HG03175 (cell line): ENCODE results near the gene SUFU.
A peak's percentile ranks its signal among the peaks of the same experiment; 100 is the strongest.
"Not testable (repeated sequence)": the region's sequence is repeated elsewhere in the genome, so short reads cannot be mapped to it uniquely, and the experiment has no call there.

ENCODE experiments used
- ATAC-seq: cut with Tn5 transposase; IDR thresholded peaks from one replicate; pipeline ENCODE4 v1.9.1; 2021; ENCODE audit warnings: mild to moderate bottlenecking, moderate library complexity; ENCODE audit not compliant: unreplicated experiment

The SUFU gene

DNA sequence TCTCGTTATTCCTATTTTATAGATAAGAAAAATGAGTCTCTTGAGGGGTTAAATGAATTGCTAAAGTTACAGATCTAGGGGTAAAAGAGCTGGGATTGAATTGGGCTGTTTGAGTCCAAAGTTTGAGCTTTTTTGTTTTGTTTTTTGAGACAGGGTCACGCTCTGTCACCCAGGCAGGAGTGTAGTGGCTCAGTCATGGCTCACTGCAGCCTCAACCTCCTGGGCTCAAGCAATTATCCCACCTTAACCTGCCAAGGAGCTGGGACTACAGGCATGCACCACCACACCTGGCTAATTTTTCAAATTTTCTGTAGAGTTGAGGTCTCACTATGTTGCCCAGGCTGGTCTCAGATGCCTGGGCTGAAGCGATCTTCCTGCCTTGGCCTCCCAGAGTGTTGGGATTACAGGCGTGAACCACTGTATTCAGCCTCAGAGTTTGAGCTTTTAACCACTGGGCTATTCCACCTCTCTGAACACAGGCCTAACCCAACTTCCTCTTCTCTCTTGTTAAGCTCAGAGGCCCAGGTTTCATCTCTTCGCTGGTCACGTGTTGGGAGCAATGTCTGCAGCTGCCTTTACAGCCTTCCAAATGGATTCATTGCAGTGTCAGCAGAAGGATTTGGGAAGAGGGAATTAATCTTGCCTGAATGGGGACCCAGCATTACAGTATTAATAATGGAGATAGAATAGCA lies 8.0 kb downstream of the SUFU start:
- ATAC-seq: peak; percentile 83

DNA sequence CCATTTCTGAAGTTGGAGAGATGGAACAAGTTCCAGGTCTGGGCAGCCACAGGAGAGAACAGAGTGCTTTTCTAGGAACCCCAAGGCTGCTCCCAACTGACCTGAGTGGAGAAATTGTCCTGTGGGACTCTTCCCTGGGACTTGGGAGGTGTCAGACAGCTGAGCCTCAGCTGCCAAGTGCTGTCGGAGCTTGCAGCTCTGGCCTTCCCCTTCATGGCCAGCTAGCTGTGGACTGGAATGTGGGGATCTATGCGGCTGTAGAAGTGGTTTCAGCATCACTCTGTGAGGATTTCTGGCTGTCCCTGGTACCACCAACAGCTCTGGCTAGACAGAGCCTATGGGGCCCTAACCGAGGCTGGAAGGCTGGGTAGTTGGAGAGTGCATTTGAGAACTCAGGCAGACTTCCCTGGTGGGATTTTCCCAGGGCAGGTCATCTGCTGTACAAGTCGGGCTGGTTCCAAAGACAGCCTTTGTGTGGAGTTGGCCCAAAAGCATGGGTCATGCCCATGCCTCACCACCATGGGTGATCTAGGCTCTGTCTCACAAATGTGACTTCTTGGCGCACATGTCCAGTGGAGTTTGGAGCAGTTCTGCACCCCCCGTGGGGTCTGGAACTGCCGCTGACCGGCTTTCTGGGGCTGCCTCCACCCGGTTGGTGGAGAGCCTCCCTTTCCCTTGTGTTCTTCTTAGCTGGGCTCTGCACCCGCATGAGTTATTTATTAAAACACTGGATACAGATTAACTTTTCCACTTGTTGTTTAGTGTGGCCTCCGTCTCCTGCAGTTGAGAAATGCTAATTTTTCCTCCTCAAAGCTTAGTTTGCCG lies 10.9 kb downstream of the SUFU start:
- ATAC-seq: no peak

DNA sequence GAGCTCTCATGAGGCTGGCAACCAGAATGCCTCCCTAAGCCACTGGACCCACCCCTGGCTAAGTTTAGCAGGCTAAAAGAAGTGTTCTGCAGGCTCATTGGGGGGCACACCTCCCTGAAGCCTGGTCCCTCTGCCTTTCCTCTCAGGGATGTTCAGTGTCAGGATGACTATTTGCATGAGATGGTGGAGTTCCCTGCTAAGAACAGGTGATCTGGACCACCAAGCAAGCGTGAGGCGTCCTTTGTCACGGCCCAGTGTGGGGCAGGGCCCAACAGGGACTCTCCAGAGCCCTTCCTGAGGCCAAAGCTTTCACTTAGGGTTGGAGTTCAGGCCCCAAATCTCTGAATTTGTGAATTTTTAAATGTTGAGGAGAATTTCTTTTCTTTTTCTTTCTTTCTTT lies 12.0 kb downstream of the SUFU start:
- ATAC-seq: no peak

DNA sequence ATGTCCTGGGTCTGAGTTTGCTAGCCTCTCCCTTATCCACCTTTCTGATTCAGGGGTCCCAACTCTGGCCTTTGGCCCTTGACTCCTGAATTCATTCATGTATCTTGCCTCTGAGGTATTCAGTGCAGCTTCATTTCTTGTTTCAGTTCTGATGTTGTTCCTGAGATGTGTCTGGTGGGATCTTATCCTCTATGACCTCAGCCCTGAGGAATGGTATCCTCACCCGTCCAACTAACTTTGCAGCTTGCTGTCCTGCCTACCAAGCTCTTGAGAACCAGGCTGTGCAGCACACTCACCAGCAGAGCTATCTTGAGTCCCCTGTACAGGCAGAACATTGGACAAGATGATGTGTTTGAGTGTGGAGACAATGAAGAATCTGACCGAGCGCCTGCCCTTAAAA lies 13.8 kb downstream of the SUFU start:
- ATAC-seq: no peak

DNA sequence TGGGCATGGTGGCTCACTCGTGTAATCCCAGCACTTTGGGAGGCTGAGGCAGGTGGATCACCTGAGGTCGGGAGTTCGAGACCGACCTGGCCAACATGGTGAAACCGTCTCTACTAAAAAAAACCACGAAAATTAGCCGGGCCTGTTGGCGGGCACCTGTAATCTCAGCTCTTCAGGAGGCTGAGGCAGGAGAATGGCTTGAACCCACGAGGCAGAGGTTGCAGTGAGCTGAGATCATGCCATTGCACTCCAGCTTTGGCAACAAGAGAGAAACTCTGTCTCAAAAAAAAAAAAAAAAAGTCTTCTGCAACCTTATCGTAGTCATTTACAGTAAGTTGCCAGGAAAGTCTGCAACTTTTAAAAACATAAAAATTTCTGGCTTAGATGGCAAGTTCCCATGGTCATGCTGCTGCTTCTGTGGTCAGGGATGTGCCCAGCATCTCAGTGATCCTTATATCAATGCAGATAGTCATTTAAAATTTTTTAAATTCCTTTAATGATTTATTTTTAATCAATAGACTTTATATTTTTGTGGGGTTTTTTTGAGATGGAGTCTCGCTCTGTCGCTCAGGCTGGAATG lies 15.6 kb downstream of the SUFU start:
- no peak for ATAC-seq

DNA sequence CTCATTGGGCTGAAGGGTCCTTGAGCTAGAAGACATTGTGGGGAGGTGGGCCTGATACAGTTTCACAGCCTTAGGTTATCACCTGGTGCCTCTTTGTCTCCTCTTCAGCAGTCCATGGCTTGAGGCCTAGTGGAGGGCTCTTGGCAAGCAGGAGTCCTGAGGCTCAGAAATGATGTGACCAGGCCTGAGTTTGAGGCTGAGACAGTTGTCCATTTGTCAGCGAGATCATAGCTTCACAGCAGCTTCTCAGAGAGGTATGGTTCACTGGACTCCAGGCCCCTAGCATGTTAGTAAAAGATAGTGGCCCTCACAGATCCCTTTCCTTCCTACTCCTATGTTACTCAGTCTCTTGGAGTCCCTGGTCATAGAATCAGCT lies 19.1 kb downstream of the SUFU start:
- no peak for ATAC-seq

DNA sequence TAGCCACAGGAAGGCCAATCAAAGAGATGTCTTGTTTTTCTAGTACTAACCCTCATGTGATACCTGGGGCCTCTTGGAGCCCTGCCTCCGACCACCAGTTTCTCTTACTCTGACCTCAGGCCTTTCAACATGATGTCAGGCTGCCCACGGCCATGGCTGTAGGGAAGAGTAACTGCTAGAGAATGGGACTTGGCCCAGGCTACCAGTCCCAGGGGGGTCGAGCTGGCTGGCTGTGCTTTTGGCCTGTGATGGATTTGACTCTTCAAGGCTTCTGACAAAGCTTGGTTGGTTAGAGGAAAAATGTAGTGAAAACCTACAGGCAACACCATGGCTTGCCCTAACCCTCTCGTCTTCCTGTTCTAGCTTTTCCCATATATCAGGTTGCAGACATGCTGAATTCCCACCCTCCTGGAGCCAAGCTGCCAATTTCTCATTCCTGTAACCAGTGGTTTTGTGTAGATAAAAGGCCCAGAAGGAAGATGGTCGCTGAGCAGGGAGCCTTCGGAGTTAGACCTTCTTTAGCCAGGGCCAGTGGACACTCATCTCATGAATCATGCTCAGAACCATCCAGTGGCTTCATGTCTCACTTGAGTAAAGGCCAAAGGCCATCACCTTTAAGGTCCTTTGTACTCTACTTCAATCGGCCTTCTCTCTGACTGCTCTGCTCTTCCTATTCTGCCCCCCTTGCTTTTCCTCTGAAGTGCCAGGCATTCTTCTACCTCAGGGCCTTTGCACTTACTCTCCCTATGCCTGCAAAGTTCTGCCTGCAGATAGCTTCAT lies 19.7 kb downstream of the SUFU start:
- ATAC-seq: no peak

DNA sequence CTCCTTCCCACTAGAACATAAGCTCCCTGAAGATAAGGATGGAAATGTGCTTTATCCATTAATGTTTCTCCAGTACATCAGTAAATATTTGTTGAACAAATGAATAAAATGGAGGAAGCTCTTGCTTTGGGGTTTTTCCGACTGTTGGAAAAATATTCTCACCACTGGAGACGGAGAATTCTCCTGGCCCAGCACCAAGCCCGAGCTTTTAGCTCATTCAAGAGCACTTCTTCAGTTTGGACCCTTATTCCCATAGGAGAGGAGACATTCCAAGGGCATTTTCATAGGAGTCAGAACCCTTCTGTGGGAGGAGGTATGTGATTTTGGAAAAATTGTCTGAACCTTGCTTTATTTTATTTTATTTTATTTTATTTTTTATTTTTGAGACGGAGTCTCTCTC lies 21.0 kb downstream of the SUFU start:
- no peak for ATAC-seq

DNA sequence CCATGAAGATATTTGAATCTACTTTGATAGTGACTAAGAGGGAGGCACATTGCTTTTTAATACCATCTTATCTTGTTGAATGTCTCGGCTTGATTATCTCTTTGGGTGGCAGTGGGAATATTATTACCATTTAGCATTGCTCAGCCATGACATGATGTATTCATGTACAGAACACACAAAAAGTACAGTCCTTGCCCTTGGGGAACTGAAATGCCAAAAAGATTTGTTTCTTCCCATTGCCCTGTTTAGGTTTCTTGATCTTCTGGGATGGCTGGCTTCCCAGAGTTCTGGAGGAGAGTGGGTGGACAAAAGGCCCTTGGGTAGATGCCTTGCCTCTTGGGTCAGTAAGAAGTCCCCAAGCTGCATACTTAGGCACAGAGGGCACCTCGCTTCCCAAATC lies 23.8 kb downstream of the SUFU start:
- ATAC-seq: no peak

DNA sequence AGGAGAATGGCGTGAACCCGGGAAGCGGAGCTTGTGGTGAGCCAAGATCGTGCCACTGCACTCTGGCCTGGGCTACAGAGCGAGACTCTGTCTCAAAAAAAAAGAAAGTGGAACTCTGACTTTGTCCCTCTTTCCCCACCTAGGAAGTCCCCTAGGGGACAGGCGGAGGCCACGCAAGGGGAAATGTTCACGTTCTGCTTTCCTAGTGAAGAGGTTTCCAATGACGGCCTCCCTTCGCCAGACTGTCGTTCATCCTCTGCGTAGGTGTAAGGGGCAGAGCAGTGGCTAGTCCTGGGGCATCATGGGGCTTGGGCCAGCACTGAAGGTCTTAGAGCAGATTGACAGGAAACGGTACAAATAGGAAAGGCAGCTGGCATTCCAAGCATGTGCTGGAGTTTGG lies 30.6 kb downstream of the SUFU start:
- no peak for ATAC-seq

DNA sequence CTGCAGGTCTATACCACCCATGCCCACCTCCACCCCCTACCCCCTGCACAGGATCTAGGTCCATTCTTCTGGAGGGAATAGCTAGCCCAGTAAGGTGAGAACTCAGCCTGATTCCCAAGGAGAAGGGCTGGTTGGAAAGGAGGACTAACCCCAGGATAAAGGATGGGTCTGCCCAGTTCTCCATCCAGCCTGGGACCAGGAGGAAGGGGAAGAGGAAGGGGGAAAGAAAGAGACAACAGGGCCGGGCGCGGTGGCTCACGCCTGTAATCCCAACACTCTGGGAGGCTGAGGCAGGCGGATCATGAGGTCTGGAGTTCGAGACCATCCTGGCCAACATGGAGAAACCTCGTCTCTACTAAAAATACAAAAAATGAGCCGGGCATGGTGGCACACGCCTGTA lies 31.2 kb downstream of the SUFU start:
- ATAC-seq: not testable (repeated sequence)

DNA sequence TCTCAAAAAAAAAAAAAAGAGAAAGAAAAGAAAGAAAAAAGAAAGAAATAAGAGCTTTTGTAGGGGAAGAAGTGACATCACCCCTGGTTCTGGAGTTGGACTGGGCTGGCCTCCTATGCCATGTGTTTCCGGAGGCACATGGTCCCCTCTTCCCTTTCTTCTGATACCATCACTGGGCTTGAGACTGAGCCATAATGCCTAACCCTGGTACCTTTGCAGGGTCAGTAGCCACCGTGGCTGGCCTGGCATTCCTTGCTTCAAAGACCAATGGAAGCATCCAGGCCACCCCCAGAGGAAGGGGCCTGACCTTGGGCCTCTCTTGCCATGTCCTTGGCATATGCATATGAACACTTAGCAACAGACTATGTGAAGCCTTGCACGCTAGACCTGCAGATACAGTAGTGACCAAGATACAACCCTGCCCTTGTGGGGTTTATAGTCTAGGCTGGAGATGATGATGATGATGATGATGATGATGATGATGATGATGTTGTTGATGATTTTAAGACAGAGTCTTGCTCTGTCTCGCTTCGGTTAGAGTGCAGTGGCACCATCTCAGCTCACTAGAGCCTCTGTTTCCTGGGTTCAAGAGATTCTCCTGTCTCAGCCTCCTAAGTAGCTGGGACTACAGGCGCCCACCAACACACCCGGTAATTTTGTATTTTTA lies 31.8 kb downstream of the SUFU start:
- no peak for ATAC-seq

DNA sequence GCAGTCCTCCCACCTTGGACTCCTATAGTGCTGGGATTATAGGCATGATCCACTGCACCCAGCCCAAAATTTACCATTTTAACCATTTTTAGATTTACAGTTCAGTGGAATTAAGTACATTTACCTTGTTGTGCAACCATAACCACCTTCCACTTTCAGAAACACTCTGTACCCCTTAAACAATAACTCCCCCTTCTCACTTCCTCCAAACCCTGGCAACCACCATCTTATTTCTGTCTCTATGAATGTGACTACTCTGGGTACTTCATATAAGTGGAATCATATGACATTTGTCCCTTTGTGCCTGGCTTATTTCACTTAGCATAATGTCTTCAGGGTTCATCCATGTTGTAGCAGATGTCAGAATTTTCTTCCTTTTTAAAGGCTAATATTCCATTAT lies 33.6 kb downstream of the SUFU start:
- no peak for ATAC-seq

DNA sequence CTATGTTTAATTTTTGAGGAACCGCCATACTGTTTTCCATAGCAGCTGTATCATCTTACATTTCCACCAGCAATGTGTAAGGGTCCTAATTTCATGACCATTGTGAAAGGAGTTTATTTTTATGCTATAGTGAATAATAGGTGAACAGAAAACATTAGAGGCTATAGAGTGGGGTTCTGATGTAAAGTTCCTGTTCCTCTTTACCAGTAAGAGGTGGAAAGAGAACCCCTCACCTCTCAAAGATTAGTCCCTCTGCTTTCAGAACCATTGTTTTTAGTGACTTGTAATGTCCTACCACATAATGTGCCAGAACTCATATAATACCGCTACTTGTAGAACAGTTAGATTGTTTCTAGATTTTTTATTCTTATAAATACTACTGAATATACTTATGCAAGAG lies 34.2 kb downstream of the SUFU start:
- no peak for ATAC-seq

DNA sequence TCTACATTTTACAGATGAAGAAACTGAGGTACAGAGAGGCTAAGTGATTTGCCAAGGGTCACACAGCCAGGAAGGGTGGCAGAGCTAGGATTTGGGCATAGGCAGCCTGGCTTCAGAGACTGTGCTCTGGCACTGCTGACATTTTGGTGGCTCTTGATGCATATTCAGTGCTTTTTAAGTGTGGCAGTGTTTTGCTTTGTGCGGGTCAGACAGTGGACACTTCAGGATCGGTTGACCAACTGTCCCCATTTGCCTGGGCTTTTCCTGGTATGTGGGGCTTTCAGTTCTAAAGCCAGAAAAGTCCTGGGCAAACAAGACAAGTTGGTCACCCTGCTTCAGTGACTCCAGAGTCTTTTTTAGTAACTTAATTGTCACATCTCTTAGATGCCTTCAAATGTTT lies 35.0 kb downstream of the SUFU start:
- no peak for ATAC-seq

DNA sequence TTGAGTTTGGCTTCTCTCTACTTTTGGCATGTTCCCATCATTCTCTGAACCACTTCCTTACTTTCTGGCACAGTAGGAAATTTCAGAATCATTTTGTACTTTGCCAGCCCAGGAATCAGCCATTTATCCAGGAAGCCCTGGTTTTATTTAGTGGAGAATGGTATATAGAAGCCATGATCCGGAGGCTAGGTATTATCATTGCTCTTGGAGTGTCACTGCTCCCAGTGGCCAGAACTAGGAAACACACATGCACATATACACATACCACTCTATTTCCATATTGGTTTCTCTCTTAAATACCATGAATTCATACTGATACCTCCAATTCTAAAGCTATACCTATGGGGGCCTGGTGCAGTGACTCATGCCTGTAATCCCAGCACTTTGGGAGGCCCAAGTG lies 36.3 kb downstream of the SUFU start:
- ATAC-seq: peak; percentile 64

DNA sequence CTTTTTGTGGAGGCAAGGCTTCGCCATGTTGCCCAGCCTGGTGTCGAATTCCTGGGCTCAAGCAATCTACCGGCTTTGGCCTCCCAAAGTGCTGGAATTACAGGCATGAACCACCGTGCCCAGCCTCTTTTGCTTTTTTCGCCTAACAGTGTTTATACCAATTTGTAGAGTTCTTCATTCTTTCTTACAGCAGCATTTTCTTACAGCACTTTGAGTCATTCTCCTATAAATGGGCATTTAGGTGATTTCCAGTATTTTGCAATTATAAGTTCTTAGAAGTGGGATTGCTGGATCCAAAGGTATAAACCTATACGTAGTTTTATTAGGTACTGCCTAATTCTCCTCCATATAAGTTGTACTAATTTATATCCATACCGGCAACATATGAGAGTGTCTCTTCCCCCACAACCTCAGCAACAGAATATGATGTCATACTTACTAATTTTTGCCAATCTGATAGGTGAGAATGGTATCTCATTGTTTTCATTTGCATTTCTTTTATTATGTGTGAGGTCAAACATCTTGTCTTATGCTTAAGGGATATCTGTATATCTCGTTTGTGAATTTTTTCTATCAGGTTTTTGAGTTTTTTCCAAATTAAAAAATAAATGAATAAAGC lies 39.1 kb downstream of the SUFU start:
- ATAC-seq: no peak

DNA sequence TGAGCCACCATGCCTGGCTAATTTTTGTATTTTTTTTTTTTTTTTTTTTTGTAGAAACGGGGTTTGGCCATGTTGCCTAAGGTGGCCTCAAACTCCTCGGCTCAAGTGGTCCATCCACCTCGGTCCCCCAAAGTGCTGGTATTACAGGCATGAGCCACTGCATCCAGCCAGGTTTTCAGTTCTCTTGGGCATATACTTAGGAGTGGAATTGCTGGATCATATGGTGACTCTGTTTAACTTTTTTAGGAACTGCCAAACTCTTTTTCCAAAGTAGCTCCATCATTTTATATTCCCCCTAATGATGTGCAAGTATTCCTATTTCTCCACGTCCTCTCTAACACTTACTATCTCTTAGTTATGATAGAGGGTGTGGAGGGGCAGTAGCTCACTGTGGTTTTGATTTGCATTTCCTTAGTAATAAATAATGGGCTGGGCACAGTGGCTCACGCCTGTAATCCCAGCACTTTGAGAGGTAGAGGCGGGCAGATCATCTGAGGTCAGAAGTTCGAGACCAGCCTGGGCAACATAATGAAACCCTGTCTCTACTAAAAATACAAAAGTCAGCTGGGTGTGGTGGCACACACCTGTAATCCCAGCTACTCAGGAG lies 41.6 kb downstream of the SUFU start:
- ATAC-seq: no peak

DNA sequence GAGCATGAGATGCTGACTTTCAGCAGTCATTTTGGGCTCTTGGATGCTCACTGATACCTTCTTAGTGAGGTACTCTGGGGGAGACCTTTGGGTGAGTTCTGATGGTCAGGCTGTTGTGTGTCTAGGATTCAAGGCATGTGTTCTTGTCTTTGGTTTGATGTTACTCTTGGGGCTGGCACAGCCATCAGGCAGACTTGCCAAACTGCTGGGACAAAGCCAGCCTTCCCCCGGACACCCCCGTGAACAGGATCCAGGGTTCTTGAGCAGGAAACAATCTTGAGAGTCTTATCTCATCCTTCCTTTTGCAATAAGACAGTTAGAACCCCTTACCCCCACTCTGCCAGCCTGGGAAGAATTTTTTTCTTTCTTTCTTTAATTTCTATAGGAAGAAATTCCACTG lies 42.2 kb downstream of the SUFU start:
- ATAC-seq: no peak
